NCI-H510A treated with DMSO at 0.1 percent for 48 hours (cell line): ENCODE results near the gene ZPLD1.
A peak's percentile ranks its signal among the peaks of the same experiment; 100 is the strongest.

Experiments
- DNase-seq: peaks from one replicate; lab custom pipeline; 2025; lab: John Stamatoyannopoulos, UW

ZPLD1 gene

DNA sequence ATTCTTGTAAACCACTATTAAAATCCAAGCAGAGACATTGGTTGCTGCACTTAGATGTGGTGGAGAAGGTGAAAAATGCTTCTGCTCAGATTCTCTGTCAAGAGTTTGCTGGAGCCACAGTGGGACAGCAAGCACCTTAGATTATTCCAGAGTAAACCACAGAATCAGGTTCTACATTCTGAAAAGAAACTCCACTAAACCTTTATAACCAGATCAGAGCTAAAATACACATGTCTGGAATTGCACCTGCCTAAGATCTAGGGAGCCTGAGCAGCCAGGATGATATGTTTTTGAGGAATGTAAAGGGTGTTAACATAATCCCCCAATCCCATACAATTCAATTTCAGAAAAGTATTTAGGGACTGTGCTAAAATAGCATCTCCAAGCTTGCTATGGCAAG is at the start of gene ZPLD1:
ZPLD1 (plus strand) TSS at position 301 of the 400 bp plus-strand sequence. CDS start 3,473 bp downstream, outside the sequence.
- no peak for DNase-seq

DNA sequence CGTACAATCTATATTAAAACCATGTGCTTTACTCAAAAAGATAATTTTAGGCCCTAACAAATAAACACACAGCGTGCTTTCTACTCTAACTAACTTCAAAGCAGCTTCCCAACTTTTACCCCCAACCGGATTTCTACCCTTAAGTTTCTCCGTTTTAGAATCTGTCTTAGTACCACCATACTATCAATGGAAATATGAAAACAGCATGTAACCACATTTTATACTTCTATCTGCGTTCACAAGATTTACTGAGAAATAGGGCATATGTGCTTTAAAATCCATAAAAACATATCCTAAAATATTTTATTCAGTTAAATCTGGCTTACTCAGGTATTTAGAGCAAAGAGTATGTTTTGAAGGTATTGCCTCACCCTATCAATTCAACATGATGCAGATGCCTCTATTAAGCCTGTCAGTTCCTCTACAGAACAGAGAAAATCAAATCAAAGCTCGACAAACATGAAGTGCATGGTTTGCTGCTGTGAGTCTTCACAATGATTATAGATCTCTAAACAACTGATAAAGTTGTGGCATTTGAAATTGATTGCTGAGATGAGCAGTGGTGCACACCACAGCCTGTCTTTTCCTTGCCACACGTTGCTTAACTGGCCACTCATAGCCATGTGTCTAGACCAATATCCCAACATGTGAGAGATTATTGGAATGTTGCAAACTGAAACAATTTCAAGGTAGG is 44.5 kb upstream of the ZPLD1 start:
- DNase-seq: no peak

DNA sequence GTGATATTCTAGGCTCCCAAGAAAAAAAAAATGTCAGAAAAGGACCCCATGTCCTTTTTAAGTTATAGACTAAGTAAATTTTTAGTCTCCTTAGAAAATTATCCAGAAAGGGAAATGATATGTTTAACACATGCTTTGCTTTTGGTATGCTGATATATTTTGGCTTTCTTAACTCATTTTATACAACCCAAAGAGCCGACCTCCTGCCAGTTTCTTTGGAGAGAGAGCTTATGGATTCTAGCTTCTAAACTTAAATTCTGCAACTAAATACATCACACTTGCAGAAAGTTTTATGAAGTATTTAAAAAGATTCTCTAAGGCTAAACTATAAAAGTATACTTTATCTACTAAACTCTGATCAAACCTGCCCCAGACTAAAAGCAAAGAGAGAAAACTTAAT is 43.9 kb upstream of the ZPLD1 start:
- no peak for DNase-seq

DNA sequence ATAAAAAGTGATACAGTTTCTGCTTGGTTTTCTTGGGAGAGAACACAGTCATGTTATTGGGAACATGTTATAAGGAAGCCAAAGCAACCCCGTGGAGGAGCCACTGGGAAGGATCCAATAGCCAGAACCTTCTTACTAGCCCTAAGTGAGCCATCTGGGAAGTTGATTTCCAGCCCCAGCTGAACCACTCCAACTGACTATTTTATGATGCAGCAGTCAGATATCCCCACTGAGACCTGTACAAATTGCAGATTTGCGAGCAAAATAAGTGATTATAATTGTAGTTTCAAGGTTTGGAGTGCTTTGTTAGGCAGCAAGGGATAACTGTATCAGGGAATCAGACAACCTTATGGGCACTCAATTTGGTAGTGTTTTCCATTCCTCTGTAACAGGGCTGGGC is 43.3 kb upstream of the ZPLD1 start:
- no peak for DNase-seq

DNA sequence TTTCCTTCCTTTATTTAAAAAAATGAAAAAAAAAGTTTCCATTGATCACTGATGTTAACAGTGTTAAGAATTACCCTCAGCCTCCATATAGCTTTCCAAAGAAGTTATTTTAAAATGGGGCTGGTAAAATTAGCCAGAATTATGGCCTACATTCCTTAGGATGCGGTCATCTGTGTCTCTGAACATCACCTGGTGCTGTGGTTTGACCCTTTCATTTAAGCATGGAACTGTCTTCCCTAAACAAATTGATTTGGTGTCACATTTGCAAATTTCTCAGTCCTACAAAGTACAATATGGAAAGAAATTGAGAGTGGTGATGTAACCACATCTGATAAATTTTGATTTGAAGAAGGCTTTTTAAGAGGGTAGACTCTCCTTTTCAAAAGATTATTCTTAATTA is 40.3 kb upstream of the ZPLD1 start:
- DNase-seq: no peak

DNA sequence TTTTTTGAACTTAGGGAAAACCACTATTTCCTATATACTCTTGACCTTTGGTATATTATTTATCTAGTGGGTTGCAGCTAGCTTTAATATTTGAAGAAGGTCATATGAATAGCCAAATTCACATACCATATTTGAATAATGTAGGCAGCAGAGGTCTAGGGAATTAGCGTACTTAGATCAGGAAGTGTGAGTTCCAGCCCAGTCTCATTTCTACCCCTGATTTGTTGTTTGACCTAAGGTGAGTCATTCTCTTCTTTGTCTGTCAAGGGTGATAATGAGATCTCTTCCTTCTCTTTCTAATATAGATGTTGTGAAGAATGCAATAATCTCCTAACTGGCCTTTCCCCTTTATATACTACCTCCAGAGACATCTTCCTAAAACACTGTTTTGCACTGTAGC is 36.6 kb upstream of the ZPLD1 start:
- no peak for DNase-seq

DNA sequence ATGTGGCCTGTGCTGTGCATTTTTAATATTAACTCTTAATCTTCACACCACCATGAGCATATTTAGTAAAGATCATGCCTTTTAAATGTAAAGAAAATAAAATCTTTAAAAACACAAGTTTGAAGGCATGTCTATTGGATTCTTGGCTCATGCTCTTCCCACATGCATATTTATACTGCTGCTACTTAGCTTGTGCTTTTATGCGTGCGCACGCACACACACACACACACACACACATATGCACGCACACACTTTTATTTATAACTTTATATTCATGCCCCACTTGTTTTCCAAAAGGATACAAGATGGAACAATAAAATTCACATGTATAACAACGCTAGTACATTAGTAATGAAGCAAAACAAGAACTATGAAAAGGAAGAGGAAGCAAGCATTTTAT is 36.1 kb upstream of the ZPLD1 start:
- DNase-seq: no peak

DNA sequence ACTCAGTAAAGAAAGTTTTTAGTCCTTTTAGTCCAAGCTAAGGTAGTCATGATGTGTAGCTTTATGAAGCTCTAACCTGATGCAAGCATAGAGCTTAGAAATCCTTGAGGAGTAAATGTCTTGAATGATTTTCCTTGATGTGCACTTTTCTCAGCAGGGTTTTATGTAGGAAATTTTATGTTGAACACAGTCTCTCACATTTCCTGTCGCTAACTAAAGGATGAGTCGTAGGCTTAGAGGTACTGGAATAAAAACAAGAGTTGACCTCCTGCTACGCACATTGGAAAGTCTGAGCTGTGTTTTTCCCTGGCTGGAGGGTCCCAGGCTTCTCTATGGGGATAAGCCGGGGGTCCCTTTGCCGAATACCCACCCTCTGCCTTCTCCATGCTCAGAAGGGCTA is 34.7 kb upstream of the ZPLD1 start:
- no peak for DNase-seq

DNA sequence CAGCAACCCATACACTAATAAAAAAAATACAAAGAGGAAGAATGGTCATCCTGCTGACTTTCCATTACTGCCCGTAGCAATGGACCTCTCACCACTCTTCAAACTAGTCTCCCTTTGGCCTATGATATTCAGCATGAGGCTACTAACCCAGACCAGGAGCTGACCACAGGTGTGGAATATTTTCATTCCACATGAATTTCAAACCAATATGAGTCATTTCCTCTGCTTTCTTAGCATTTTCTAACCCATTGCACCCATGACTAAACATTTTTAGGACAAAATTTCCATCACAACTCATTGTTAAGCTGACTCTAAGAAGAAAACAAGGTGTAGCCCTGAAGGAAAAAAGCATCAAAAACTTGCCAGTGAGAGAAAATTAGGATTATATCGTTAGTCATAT is 34.0 kb upstream of the ZPLD1 start:
- no peak for DNase-seq

DNA sequence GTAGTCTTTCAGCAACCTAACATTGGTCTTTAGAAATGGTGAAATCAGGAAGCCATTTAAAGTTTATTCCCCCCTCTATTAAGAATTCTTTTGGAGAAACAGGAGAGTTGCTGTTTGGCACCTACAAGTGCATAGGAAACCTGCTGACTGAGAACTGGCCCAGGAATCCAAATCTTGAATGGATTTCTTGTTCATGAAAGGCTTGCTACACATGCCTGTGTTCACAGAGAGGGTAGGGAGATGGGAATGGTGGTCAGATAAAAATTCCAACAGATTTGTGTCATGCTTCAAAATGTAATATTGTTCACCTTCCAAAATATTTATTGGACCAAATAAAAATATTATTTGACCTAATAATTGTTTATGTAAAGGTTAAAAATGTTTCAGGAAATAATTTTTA is 24.2 kb upstream of the ZPLD1 start:
- DNase-seq: no peak

DNA sequence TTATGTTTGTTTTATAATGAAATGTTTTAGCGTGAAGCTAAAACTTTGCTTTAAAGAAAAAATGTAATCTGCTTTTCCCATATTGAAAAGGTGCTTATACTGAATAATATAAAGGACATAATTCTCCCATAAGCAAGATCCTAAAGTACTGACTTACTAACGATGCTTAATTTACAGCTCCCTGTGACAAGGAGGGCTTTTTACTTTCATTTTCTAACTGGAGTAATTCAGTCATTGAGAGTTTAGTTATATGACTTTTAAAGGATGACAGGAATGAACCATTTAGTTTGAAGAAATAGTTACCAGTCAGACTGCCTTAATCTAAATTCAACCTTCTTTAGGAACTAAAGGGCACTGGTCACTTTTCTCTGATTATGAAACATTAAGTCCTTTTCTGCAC is 19.3 kb upstream of the ZPLD1 start:
- DNase-seq: no peak

DNA sequence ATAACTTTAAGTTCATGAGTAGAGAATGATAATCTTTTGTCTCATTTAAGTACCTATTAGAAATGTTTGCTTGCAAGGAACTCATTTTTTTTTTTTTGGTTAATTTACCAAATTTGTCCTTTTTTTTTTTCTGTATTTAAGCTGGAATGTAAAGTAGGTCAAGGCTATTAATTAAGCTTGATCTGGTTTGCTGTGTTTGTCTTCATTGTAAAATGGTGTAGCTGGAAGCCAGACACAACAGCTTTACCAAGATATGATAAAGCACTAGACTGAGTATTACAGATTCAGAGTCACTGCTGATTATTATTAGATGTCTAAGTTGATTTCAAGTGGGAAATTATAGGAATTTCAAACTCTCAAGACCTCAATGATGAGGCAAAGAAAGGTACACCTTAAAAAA is 15.0 kb upstream of the ZPLD1 start:
- no peak for DNase-seq

DNA sequence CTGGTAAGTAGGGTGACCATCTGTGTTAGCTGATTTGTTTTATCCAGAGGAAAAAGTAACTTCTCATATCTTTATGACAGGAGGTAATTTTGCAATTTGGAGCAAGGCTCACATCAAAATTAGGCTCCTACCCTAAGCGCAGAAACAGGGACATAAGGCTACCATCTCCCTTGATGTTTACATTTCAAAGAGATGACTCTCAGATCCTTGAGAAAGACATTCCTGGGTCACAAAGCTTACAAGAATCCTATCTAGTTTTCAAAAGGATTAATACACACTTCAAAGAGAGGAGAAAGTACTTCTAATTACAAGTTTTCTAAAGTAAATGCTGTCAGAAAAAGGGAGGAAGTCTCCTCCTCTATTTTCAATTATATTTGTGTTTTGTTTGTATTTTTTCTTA is 7.0 kb downstream of the ZPLD1 start:
- no peak for DNase-seq

DNA sequence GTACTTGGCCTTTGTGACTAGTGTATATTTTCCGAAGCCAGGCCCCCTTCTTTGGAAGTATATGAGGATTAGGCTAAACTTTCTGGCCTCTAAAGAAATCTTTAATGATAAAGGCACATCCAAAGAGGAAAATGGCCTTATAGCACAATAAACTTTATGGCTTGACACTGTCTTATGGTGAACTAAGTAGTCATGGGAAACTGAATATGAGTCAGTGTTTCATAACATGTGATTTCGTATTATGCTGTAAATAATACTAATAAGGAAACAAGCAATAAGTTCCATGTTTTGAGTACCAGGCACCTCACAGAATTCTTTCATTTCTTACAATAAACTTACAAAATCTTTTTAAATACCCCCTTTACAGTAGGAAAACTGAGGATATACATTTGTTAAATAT is 8.2 kb downstream of the ZPLD1 start:
- DNase-seq: no peak

DNA sequence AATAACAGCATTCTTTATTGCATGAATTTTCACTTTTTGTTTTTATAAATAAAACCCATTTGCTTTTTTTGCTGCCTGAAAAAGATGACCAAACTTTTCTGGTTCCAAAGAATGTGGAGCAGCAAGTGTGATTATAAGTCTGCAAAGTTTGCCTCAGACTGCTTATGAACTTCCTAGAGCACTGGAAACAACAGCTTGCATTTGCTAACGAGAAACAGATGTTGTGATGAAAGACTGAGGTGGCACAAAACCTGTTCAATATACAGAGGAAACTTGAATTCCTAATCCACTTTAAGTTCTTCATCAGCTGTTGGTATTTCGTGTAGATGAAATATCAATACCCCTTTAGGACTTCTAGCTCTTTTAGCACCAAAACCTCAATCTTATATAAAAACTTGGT is 9.3 kb downstream of the ZPLD1 start:
- DNase-seq: no peak

DNA sequence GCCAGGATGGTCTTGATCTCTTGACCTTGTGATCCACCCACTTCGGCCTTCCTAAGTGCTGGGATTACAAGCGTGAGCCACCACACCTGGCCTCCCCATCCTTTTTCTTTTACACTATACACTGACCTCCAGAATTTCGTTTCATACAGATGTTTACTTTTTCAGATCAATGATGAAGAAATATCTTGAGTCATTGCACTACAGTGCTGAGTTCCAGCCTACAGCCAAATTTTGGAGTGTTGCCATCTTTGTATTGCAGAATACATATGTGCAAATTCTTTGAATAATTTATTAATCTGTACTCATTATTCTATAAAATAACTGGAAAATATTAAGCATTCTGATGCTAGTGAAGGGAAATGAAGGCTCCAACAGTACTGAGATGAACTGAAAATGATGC is 12.5 kb downstream of the ZPLD1 start:
- DNase-seq: no peak

DNA sequence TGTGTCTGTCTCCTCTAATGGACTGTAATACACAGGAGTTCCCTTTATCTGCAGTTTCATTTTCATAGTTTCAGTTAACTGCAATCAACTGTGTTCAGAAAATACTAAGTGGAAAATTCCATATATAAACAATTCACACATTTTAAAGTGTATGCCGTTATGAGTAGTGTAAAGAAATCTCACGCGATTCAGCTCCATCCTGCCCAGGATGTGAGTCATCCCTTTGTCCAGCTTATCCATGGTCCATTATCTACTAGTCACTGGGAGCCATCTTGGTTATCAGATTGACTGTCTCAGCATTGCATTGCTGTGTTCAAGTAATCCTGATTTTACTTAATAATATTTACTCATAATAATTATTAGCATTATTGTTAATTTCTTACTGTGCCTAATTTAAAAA is 14.5 kb downstream of the ZPLD1 start:
- no peak for DNase-seq

DNA sequence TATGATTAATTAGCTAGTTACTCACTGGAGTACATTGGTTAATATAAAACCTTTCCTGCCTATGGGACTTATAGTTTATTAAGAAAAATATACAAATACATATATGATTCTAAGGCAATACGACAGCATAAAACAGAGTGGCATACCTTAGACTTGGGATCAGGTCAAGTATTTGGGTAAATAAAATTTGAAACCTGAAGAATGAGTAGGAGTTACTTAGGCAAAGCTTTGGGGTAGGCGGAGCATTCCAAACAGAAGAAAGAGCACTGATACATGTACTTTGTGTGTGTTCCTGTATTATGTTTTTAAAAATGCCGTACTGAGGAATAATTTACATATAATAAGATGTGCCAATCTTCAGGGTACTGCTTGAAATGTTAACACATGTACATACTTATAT is 15.1 kb downstream of the ZPLD1 start:
- DNase-seq: no peak

DNA sequence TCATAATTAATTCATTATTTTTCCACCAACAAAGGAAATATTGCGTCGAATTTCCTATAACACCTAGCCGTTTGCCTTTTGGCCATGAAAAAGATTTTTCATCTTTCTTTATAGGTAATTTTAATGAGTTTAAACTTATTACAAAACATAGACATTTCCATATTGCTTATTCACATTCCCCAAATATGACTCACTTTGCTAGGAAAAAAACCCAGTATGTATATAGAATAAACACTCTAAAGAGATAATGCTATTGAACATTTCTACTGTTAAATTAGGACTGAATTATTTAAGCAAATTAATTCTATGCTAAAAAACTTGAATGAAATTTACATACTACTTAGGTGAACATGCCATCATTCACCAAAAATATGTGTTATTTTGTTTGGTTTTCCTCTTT is 16.2 kb downstream of the ZPLD1 start:
- no peak for DNase-seq

DNA sequence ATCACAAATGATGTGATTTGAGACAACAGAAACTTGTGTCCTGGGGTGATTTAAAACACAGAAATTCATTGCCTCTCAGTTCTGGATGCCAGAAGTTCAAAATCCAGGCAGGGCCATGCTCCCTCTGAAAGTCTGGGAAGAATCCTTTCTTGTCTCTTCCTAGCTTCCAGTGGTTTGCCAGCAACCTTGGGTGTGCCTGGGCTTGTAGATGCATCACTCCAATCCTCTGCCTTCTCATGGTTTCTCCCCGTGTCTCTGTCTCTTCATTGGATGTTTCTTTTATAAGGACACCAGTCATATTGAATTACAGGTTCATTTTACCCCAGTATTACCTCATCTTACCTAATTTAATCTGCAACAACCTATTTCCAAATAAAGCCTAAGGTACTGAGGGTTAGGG is 16.7 kb downstream of the ZPLD1 start:
- DNase-seq: no peak

DNA sequence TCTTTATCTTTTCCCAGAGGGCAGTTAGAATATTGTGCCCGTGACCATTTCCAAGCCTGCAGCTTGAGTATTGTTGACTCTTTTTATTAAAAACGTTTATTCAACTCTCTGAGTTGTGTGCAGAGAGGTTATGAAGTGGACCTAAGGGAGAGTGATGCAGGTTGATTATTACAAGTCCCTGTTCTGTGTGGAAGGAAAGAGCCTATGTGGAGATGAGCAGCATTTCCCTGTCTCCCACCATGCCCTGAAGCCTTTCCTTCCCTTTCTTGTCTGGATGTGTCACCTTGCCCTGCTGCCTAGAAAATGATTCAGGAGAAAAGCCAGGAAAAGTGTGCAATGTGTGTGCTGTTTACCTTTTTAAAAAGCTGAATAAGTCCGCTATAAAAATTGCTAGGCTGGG is 19.4 kb downstream of the ZPLD1 start:
- peak; percentile 3 for DNase-seq

DNA sequence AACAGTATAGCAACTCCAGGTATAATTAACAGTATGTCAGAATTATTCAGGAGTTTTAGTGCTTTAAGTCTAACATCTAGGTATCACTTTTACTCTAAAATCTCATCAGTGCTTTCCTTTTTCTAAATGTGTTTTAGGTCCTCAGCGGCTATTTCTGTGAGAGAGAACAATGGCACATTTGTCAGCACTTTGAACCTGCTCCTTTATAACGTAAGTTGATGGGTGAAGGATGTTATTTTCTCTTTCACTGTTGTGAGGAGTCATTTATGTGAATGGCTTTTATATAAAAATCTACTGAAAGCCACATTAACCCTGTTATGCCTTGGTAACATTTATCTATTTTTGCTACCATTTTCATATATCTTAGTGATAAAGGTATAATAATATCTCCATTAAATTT is 22.8 kb downstream of the ZPLD1 start:
- no peak for DNase-seq

DNA sequence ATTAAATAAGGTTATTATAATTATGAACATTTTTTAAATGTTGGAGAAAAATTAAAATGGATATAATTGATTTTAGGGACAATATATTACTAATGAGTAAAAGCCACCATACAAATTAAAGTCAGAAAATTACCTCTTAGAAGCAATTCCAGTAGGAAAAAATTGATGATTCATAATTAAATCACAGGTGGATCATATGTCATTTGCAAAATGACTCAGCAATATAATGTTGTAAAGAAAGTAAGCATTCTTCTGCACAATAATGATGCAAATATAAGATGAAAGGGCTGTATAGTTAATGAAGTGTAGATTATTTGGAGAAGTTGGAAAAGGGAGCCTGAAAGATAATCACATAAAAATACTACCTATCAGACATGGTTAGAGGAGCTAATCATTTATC is 25.8 kb downstream of the ZPLD1 start:
- DNase-seq: no peak

DNA sequence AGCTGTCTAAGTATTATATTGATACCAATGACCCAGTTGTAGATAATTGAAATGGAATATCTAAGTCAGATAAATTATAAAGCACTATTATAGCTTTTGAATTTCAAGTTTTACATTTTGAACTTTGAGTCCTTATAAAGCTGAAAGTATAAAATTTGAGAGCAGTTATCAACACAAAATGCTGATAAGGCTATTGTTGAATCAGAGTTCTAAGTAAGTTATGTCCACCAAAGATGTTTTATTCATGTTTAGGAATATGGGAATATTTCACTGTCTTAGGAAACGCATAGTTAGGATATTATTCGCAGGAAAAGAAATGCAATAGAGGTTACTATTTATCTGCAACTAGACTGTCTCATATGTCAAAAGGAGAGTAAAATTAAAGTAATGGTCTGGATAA is 29.4 kb downstream of the ZPLD1 start:
- no peak for DNase-seq

DNA sequence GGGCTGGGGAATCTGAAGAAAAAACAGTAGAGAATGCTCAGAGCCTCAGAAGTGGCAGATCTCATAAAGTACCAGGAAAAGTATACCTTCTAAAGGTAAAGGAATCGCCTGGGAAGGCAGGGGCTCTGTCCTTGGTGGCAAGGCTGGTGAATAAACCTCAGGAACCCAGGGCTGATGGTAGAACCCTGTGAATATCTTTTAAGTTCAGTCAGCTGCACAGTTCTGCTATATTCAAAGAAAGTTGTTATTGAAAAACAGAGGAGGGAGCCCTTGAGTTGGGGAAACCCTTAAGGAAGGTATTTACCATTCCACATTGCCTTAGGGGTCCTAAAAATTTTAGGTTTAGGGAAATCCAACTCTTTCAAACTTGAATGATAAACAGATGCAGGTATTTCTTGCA is 31.2 kb downstream of the ZPLD1 start:
- DNase-seq: no peak
